ENCODE results near the gene IL19. TPM values are rescaled to one million over a fixed set of nuclear protein-coding genes. Genes with fewer than 3 reads are reported as not detected.
A peak's percentile ranks its signal among the peaks of the same experiment; 100 is the strongest.

IL19 gene
- total and polyA plus RNA-seq, 3 donors from 2014 or later: 0.37 TPM; not detected in 2

- no peaks in the 10 kb centered on the region for H3K4me1 ChIP-seq
- no peak overlapping the region for H3K27ac ChIP-seq
- TF ChIP-seq POLR2A (IDR thresholded peaks at IDR 0.05) (no peak), CTCF (IDR thresholded peaks at IDR 0.05) (no peak)
- H3K36me3 ChIP-seq (ENCODE audit: low read depth, missing control alignments): no peaks in the 10 kb centered on the region
- WGBS, 2 donors: 84 to 91% methylated on average over 2 of the region's 2 CpGs
- no peaks in the 10 kb centered on the region for H3K9me3 ChIP-seq
- no peak overlapping the region for H3K4me3 ChIP-seq
- no peak for DNase-seq
- no peaks in the 10 kb centered on the region for H3K27me3 ChIP-seq
- intact Hi-C loops (cut with DNase I; ENCODE audit: low total_unique reads): no loop called here
Observed at GRCh38 chr1:206833801-206834200, 63.2 kb downstream of the IL19 start.

DNA sequence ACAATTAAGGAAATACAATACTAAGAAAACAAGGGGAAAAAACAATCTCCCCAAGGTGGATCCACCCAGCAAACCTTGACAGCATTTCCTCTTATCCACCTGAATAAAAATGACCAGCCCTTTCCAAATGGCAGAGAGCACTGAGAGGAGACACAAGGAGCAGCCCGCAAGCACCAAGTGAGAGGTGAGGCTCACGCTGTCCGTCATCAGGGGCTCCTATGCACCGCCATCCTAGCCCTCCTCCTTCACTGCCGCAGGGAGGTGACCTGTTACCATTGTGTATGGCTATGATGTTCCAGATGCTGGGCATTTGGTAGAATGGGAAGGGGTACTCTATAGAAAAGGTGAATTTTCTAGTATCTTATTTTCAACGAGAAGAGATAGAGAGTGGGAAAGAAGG lies 63.6 kb downstream of the IL19 start:
- Histone ChIP-seq H3K9me3 (no peaks in the 10 kb centered on the region), H3K4me1 (no peaks in the 10 kb centered on the region), H3K36me3 (ENCODE audit: low read depth, missing control alignments) (no peaks in the 10 kb centered on the region), H3K27ac (no peak overlapping the region), H3K27me3 (no peaks in the 10 kb centered on the region), H3K4me3 (no peak overlapping the region)
- TF ChIP-seq POLR2A (IDR thresholded peaks at IDR 0.05): no peak
- TF ChIP-seq CTCF (IDR thresholded peaks at IDR 0.05): no peak
- no peak for DNase-seq
- intact Hi-C loops (cut with DNase I; ENCODE audit: low total_unique reads): no loop called here
- WGBS, 2 donors: 90 to 92% methylated on average over 6 of the region's 6 CpGs

DNA sequence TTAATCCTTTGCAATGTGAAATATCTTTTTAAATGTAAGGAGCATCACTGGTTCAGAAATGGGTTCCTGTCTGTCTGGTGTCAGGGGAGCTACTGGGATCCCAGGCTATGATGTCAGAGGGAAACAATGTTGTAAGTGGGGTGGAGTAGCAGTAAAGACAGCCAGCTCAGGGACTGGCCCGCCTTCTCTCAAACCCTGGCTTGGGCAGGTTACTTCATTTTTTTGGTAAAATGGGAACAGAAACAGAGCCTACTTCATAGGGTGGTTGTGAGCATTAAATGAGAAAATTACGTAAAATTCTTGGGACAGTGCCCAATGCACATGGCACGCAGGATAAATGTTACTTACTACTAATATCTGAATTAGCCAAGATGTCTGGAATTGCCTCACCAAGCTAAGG lies 64.1 kb downstream of the IL19 start:
- Histone ChIP-seq H3K36me3 (ENCODE audit: low read depth, missing control alignments) (no peaks in the 10 kb centered on the region), H3K4me3 (no peak overlapping the region), H3K27ac (no peak overlapping the region), H3K27me3 (no peaks in the 10 kb centered on the region), H3K4me1 (no peaks in the 10 kb centered on the region), H3K9me3 (no peaks in the 10 kb centered on the region)
- DNase-seq: peak; percentile 19
- intact Hi-C loops (cut with DNase I; ENCODE audit: low total_unique reads): no loop called here
- TF ChIP-seq POLR2A (IDR thresholded peaks at IDR 0.05) (no peak), CTCF (IDR thresholded peaks at IDR 0.05) (no peak)
- 67 to 88% methylated on average over 3 of the region's 3 CpGs for WGBS, 2 donors

DNA sequence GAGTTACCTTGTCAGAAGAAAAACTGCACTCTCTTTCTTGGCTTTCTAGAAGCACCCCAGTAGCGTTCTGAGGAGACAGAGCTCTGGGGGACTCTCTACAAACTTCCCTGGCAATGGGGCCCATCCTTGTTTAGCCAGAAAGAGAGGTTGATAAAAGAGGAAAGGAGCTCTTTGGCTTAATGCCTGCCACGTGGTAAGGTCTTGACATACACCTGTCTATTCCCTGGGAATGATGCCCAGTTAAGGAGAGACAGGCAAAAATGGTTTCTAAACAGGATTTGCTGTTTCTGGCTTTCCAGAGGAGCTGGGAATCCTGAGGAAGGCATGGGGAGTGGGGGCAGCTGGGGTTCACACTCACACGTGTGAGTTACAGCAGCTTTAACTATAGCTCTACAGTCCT lies 64.6 kb downstream of the IL19 start:
- no peak for DNase-seq
- Histone ChIP-seq H3K4me3 (no peak overlapping the region), H3K9me3 (no peaks in the 10 kb centered on the region), H3K27me3 (no peaks in the 10 kb centered on the region), H3K4me1 (no peaks in the 10 kb centered on the region), H3K36me3 (ENCODE audit: low read depth, missing control alignments) (no peaks in the 10 kb centered on the region), H3K27ac (no peak overlapping the region)
- intact Hi-C loops (cut with DNase I; ENCODE audit: low total_unique reads): no loop called here
- WGBS, 2 donors: 69 to 79% methylated on average over 3 of the region's 3 CpGs
- TF ChIP-seq CTCF (IDR thresholded peaks at IDR 0.05) (no peak), POLR2A (IDR thresholded peaks at IDR 0.05) (no peak)

- Histone ChIP-seq H3K9me3 (no peaks in the 10 kb centered on the region), H3K27me3 (no peaks in the 10 kb centered on the region), H3K36me3 (ENCODE audit: low read depth, missing control alignments) (no peaks in the 10 kb centered on the region), H3K4me3 (no peak overlapping the region), H3K4me1 (no peaks in the 10 kb centered on the region), H3K27ac (no peak overlapping the region)
- TF ChIP-seq CTCF (IDR thresholded peaks at IDR 0.05): no peak
- TF ChIP-seq POLR2A (IDR thresholded peaks at IDR 0.05): no peak
- intact Hi-C loops (cut with DNase I; ENCODE audit: low total_unique reads): no loop called here
- DNase-seq: no peak
- WGBS, 2 donors: 92 to 99% methylated on average over 2 of the region's 2 CpGs
Observed at GRCh38 chr1:206836111-206836510, 65.5 kb downstream of the IL19 start.
